Caco-2 (cell line): ENCODE data around the gene C16orf46. TPM values are rescaled to one million over a fixed set of nuclear protein-coding genes. Genes with fewer than 3 reads are reported as not detected.

Experiments
- BruUV-seq: library from RNA; stranded (reverse); fragments of 400-500 nt; replicated peaks from 2 replicates; lab custom pipeline; 2021; lab: Mats Ljungman, UMichigan
- CTCF ChIA-PET: fragments of 300-600 bp; sonication (Branson Sonifier 250); formaldehyde crosslinking; loops from one replicate; lab custom pipeline; 2022; ENCODE audit warnings: antibody characterized with exemption; lab: Charles Lee
- POLR2A ChIA-PET: fragments of 300-600 bp; sonication (Branson Sonifier 250); formaldehyde crosslinking; loops from one replicate; lab custom pipeline; 2022; ENCODE audit warnings: antibody characterized with exemption; lab: Charles Lee
- DNase-seq, 2 experiments: peaks; one replicate each; pipeline versions ENCODE4 v3.0.0 to v3.0.0-alpha.2; 2020 to 2022
- H3K27me3 ChIP-seq: replicated peaks from 2 replicates; pipeline ENCODE4 v1.6.0; 2011; ENCODE audit warnings: low read length; ENCODE audit not compliant: control insufficient read depth, insufficient read depth
- H3K36me3 ChIP-seq: 2 replicates; pipeline ENCODE4 v1.5.1; 2011; ENCODE audit warnings: low read length; ENCODE audit not compliant: control insufficient read depth, insufficient read depth
- H3K4me1 ChIP-seq: fragments of 250-450 bp; sonication (Bioruptor Pico); 2 replicates; pipeline ENCODE4 v1.5.1; 2020; ENCODE audit warnings: mild to moderate bottlenecking
- H3K4me3 ChIP-seq: 2 replicates; pipeline ENCODE4 v1.5.1; 2011; ENCODE audit warnings: low read depth, mild to moderate bottlenecking, control low read depth, low read length
- H3K9me3 ChIP-seq: fragments of 250-450 bp; sonication (Bioruptor Pico); 2 replicates; pipeline ENCODE4 v1.5.1; 2020; ENCODE audit warnings: mild to moderate bottlenecking, moderate library complexity
- H3K27ac Mint-ChIP-seq: one replicate; pipeline ENCODE4 v1.8.0; 2022; ENCODE audit warnings: mixed read lengths; ENCODE audit not compliant: unreplicated experiment
- H3K27me3 Mint-ChIP-seq: one replicate; pipeline ENCODE4 v1.8.0; 2022; ENCODE audit warnings: mixed read lengths; ENCODE audit not compliant: insufficient read depth, unreplicated experiment
- H3K36me3 Mint-ChIP-seq: one replicate; pipeline ENCODE4 v1.8.0; 2022; ENCODE audit warnings: mild to moderate bottlenecking, mixed read lengths; ENCODE audit not compliant: insufficient read depth, unreplicated experiment
- H3K4me1 Mint-ChIP-seq: one replicate; pipeline ENCODE4 v1.8.0; 2022; ENCODE audit warnings: low read depth, mixed read lengths; ENCODE audit not compliant: unreplicated experiment
- H3K4me3 Mint-ChIP-seq: one replicate; pipeline ENCODE4 v1.8.0; 2022; ENCODE audit warnings: mild to moderate bottlenecking, moderate library complexity, mixed read lengths; ENCODE audit not compliant: unreplicated experiment
- H3K9me3 Mint-ChIP-seq: one replicate; pipeline ENCODE4 v1.8.0; 2022; ENCODE audit warnings: mixed read lengths; ENCODE audit not compliant: unreplicated experiment
- CTCF ChIP-seq, 2 experiments: fragments of 200-600 bp in 1 of 2; IDR thresholded peaks; 1 replicate in 1 of 2; 2 replicates in 1 of 2; pipeline versions ENCODE4 v1.5.1 to v1.8.0; 2011 to 2022; ENCODE audit warnings: antibody characterized with exemption in 1 of 2, control low read depth in 1 of 2, inconsistent platforms in 1 of 2, low read depth in 1 of 2, low read length in 1 of 2, mild to moderate bottlenecking in 1 of 2, moderate library complexity in 1 of 2; ENCODE audit not compliant: insufficient read depth in 1 of 2, severe bottlenecking in 1 of 2, unreplicated experiment in 1 of 2
- intact Hi-C: fragments of 100-400 bp; cut with micrococcal nuclease; formaldehyde crosslinking; loops from one replicate; pipeline ENCODE4 v1.10.0; 2022; ENCODE audit not compliant: unreplicated experiment
- total RNA-seq: library from RNA; stranded (reverse); gene quantifications from 2 replicates; pipeline ENCODE4 v1.2.3, GENCODE V29; 2022

The C16orf46 gene
- total RNA-seq, 1 experiment from 2014 or later, result 0.70 TPM

DNA sequence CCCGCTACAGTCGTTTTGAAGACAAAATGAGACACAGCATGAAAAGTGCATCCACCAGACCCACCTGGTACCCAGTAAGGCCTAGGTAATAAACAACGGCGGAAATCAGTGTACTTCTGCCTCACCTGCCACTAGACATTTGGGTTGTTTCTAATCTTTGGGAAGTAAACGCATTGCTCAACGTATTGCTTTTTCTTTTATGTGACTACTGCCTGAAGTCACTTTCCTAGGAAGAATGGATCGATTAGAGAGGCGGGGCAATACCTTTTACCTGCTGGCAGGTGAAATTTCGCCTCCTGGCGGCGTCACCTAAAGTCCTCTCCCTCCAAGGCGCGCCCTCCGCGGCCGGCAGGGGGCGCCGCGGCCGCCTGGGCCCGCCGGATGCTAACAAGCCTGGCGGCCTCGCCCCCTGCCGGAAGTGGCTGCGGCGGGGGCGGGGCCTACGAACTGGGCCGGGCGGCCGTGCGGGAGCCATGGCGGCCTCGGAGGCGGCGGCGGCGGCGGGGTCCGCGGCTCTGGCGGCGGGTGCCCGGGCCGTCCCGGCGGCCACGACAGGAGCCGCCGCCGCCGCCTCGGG lies 41.6 kb downstream of the C16orf46 start, which contains the start of gene ATMIN:
Gene ATMIN, plus strand, starts transcription at position 445 of the 577 bp plus-strand sequence. Its CDS starts 29 bp downstream, at position 474.
- ChIA-PET POLR2A (interaction anchor here (0.6 to 1.2 kb wide), 3 partner anchors 28 to 44 kb away, joined by 5 to 11 read pairs (median 10); partner anchors contain the start of genes C16orf46, CENPN and CMC2), CTCF (interaction anchor here (0.6 to 1.7 kb wide), 39 partner anchors 9 to 1539 kb away, joined by 3 to 17 read pairs (median 4); partner anchors contain the start of genes C16orf46, CENPN, CMC2 and GAN)
- Mint-ChIP-seq H3K27ac (peak within 1 kb of the TSS; percentile 68), H3K4me3 (peak within 1 kb of the TSS; percentile 84), H3K36me3 (peaks cover 34% of the 10 kb centered on the region), H3K9me3 (no peaks in the 10 kb centered on the region), H3K4me1 (no peaks in the 10 kb centered on the region), H3K27me3 (no peaks in the 10 kb centered on the region)
- intact Hi-C loops, result loop anchor here (1.0 to 10.0 kb wide), 4 partner anchors 42 to 703 kb away; partner anchors contain the start of genes C16orf46 and GCSH
- no peaks in the 10 kb centered on the region for H3K27me3 ChIP-seq
- TF ChIP-seq CTCF (IDR thresholded peaks at IDR 0.05; ENCODE audit: insufficient read depth in 1 of 2, low read depth in 1 of 2, low read length in 1 of 2, severe bottlenecking in 1 of 2, unreplicated experiment in 1 of 2), result peak; percentile 96 to 99
- DNase-seq, result peak; percentile 85 to 95
- peak within 1 kb of the TSS; percentile 69 for H3K4me3 ChIP-seq
- peaks cover 10% of the 10 kb centered on the region; the same call in 1 of the 2 replicates for H3K4me1 ChIP-seq
- no TSS peak for BruUV-seq
- H3K9me3 ChIP-seq, result no peaks in the 10 kb centered on the region
- no peaks in the 10 kb centered on the region; the same call in 1 of the 2 replicates for H3K36me3 ChIP-seq

GRCh38 chr16:81029930-81030604 lies 47.0 kb downstream of the C16orf46 start:
- intact Hi-C loops, result loop anchor here (10.0 kb wide), 1 partner anchor 165 kb away; no protein-coding TSS in a partner anchor
- no peaks in the 10 kb centered on the region for H3K4me1 Mint-ChIP-seq
- ChIA-PET POLR2A (no interaction called here), CTCF (no interaction called here)
- Histone ChIP-seq H3K4me1 (0 out of 2 replicates have a peak, but pooled peaks cover under 1% of the 10 kb centered on the region), H3K4me3 (no peak overlapping the region), H3K36me3 (peaks cover 2% of the 10 kb centered on the region; the same call in 1 of the 2 replicates), H3K9me3 (no peaks in the 10 kb centered on the region), H3K27me3 (no peaks in the 10 kb centered on the region)
- no peak for DNase-seq
- H3K4me3 Mint-ChIP-seq, result no peak overlapping the region
- no peak for TF ChIP-seq CTCF (IDR thresholded peaks at IDR 0.05; ENCODE audit: insufficient read depth in 1 of 2, low read depth in 1 of 2, low read length in 1 of 2, severe bottlenecking in 1 of 2, unreplicated experiment in 1 of 2)
- H3K9me3 Mint-ChIP-seq, result no peaks in the 10 kb centered on the region
- no peak overlapping the region for H3K27ac Mint-ChIP-seq
- peaks cover 45% of the 10 kb centered on the region for H3K36me3 Mint-ChIP-seq
- BruUV-seq, result TSS peak; percentile 15
- H3K27me3 Mint-ChIP-seq, result no peaks in the 10 kb centered on the region

DNA sequence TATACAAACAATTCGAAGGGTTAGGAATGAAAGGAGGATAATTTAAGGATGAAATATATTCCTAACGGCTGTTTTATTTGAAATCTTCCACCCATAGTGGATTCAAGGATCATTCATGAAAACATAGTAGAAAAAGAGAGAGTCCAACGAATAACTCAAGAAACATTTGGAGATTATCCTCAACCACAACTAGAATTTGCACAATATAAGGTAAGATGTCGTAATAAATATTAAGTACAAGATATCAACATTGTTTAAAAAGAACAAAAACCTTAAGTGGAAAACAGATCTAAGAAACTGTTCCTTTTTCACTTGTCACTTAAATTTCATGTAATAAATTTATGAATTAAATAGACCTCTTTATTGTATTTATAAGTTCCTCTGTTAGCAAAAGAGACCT lies 50.6 kb downstream of the C16orf46 start:
- no TSS peak for BruUV-seq
- H3K9me3 Mint-ChIP-seq, result no peaks in the 10 kb centered on the region
- no peak for TF ChIP-seq CTCF (IDR thresholded peaks at IDR 0.05; ENCODE audit: insufficient read depth in 1 of 2, low read depth in 1 of 2, low read length in 1 of 2, severe bottlenecking in 1 of 2, unreplicated experiment in 1 of 2)
- DNase-seq, result no peak
- no peaks in the 10 kb centered on the region for H3K27me3 Mint-ChIP-seq
- ChIA-PET POLR2A (no interaction called here), CTCF (interaction anchor here (1.1 kb wide), 1 partner anchor 9 kb away, joined by 4 read pairs; the partner anchor contains the start of gene ATMIN)
- peaks cover 74% of the 10 kb centered on the region for H3K36me3 Mint-ChIP-seq
- no peaks in the 10 kb centered on the region for H3K9me3 ChIP-seq
- no peaks in the 10 kb centered on the region for H3K4me1 ChIP-seq
- H3K4me3 ChIP-seq, result no peak overlapping the region
- peaks cover 2% of the 10 kb centered on the region; the same call in 1 of the 2 replicates for H3K36me3 ChIP-seq
- no peaks in the 10 kb centered on the region for H3K4me1 Mint-ChIP-seq
- H3K27me3 ChIP-seq, result no peaks in the 10 kb centered on the region
- no peak overlapping the region for H3K27ac Mint-ChIP-seq
- intact Hi-C loops, result no loop called here
- no peak overlapping the region for H3K4me3 Mint-ChIP-seq
